Activated CD8-positive, alpha-beta memory T cell treated with anti-CD3 and anti-CD28 coated beads, Interleukin-2, amount 10 ng/mL, durations not matched to agents 7 days and 5 days (primary cell): ENCODE data around the gene PHLDB1. TPM values are rescaled to one million over a fixed set of nuclear protein-coding genes. Genes with fewer than 3 reads are reported as not detected.
A peak's percentile ranks its signal among the peaks of the same experiment; 100 is the strongest.

Experiments
- ATAC-seq: fragments of 150-1000 bp; cut with Tn5 transposase; one replicate; pipeline ENCODE4 v1.10.0; 2021; ENCODE audit warnings: moderate library complexity
- CTCF ChIA-PET: fragments of 350-600 bp; sonication (Branson Sonifier 250); formaldehyde crosslinking; loops from one replicate; lab custom pipeline; 2021; ENCODE audit warnings: antibody characterized with exemption; lab: Charles Lee
- DNase-seq: peaks from one replicate; pipeline ENCODE4 v3.0.0-alpha.2; 2020
- H3K27ac Mint-ChIP-seq: one replicate; pipeline ENCODE4 v1.8.0; 2021; ENCODE audit warnings: mild to moderate bottlenecking, mixed read lengths
- H3K27me3 Mint-ChIP-seq: one replicate; pipeline ENCODE4 v1.8.0; 2021; ENCODE audit warnings: mixed read lengths
- H3K36me3 Mint-ChIP-seq: one replicate; pipeline ENCODE4 v1.8.0; 2021; ENCODE audit warnings: mild to moderate bottlenecking, mixed read lengths
- H3K4me1 Mint-ChIP-seq: one replicate; pipeline ENCODE4 v1.8.0; 2021; ENCODE audit warnings: mixed read lengths
- H3K4me3 Mint-ChIP-seq: one replicate; pipeline ENCODE4 v1.8.0; 2021; ENCODE audit warnings: mild to moderate bottlenecking, moderate library complexity, mixed read lengths
- H3K9me3 Mint-ChIP-seq: one replicate; pipeline ENCODE4 v1.8.0; 2022; ENCODE audit warnings: low read depth, mixed read lengths
- total RNA-seq, 2 experiments: library from RNA; stranded (reverse); gene quantifications; one replicate each; pipeline ENCODE4 v1.2.3, GENCODE V29; 2021

Gene PHLDB1
- total RNA-seq, 2 experiments from 2014 or later = 0.91 to 1.3 TPM

GRCh38 chr11:118653684-118654390, 46.4 kb downstream of the PHLDB1 start:
- CTCF ChIA-PET = interaction anchor here (1.1 to 1.6 kb wide), 2 partner anchors 18 to 303 kb away, joined by 3 to 4 read pairs; partner anchors contain the start of gene UPK2
- no peaks in the 10 kb centered on the region for H3K27me3 Mint-ChIP-seq
- H3K9me3 Mint-ChIP-seq = no peaks in the 10 kb centered on the region
- no peak for DNase-seq
- H3K27ac Mint-ChIP-seq = no peak overlapping the region
- no peaks in the 10 kb centered on the region for H3K36me3 Mint-ChIP-seq
- ATAC-seq = no peak
- peaks cover 6% of the 10 kb centered on the region for H3K4me1 Mint-ChIP-seq
- no peak overlapping the region for H3K4me3 Mint-ChIP-seq

GRCh38 chr11:118655486-118656190, 48.2 kb downstream of the PHLDB1 start:
- Mint-ChIP-seq H3K4me1 (peaks cover 6% of the 10 kb centered on the region), H3K27ac (no peak overlapping the region), H3K9me3 (no peaks in the 10 kb centered on the region), H3K4me3 (no peak overlapping the region), H3K36me3 (no peaks in the 10 kb centered on the region), H3K27me3 (no peaks in the 10 kb centered on the region)
- ATAC-seq (no peak), DNase-seq (no peak)
- CTCF ChIA-PET = interaction anchor here (1.3 kb wide), 1 partner anchor 50 kb away, joined by 4 read pairs; no protein-coding TSS in a partner anchor

GRCh38 chr11:118656563-118657165, 49.2 kb downstream of the PHLDB1 start:
- CTCF ChIA-PET = interaction anchor here (0.7 to 1.3 kb wide), 3 partner anchors 12 to 51 kb away, joined by 3 to 4 read pairs (median 3); no protein-coding TSS in a partner anchor
- H3K27ac Mint-ChIP-seq = no peak overlapping the region
- no peaks in the 10 kb centered on the region for H3K9me3 Mint-ChIP-seq
- H3K4me1 Mint-ChIP-seq = peaks cover 6% of the 10 kb centered on the region
- no peak for DNase-seq
- no peak overlapping the region for H3K4me3 Mint-ChIP-seq
- no peak for ATAC-seq
- no peaks in the 10 kb centered on the region for H3K27me3 Mint-ChIP-seq
- no peaks in the 10 kb centered on the region for H3K36me3 Mint-ChIP-seq

GRCh38 chr11:118657238-118657637, 49.8 kb downstream of the PHLDB1 start:
- Mint-ChIP-seq H3K4me1 (peaks cover 6% of the 10 kb centered on the region), H3K36me3 (no peaks in the 10 kb centered on the region), H3K4me3 (no peak overlapping the region), H3K27ac (no peak overlapping the region), H3K9me3 (no peaks in the 10 kb centered on the region), H3K27me3 (no peaks in the 10 kb centered on the region)
- ATAC-seq = no peak
- DNase-seq = no peak
- CTCF ChIA-PET = interaction anchor here (0.7 to 1.3 kb wide), 3 partner anchors 11 to 52 kb away, joined by 3 to 4 read pairs (median 3); no protein-coding TSS in a partner anchor

GRCh38 chr11:118657709-118658428, 50.5 kb downstream of the PHLDB1 start:
- DNase-seq = no peak
- Mint-ChIP-seq H3K4me1 (peaks cover under 1% of the 10 kb centered on the region), H3K9me3 (no peaks in the 10 kb centered on the region), H3K4me3 (no peak overlapping the region), H3K27ac (no peak overlapping the region), H3K27me3 (no peaks in the 10 kb centered on the region), H3K36me3 (no peaks in the 10 kb centered on the region)
- CTCF ChIA-PET = interaction anchor here (0.6 to 2.7 kb wide), 11 partner anchors 14 to 299 kb away, joined by 3 to 10 read pairs (median 3); no protein-coding TSS in a partner anchor
- no peak for ATAC-seq

- Mint-ChIP-seq H3K4me3 (no peak overlapping the region), H3K36me3 (no peaks in the 10 kb centered on the region), H3K4me1 (no peaks in the 10 kb centered on the region), H3K27me3 (no peaks in the 10 kb centered on the region), H3K9me3 (no peaks in the 10 kb centered on the region), H3K27ac (no peak overlapping the region)
- ATAC-seq (no peak), DNase-seq (no peak)
- CTCF ChIA-PET = interaction anchor here (0.6 to 3.0 kb wide), 30 partner anchors 10 to 316 kb away, joined by 3 to 15 read pairs (median 4); partner anchors contain the start of genes PHLDB1 and TREH
Observed at GRCh38 chr11:118658429-118659313, 51.3 kb downstream of the PHLDB1 start.

- Mint-ChIP-seq H3K36me3 (no peaks in the 10 kb centered on the region), H3K4me1 (no peaks in the 10 kb centered on the region)
Observed at GRCh38 chr11:118659314-118659952, 52.0 kb downstream of the PHLDB1 start.

GRCh38 chr11:118659953-118660680, 52.7 kb downstream of the PHLDB1 start:
- CTCF ChIA-PET = interaction anchor here (0.9 to 3.0 kb wide), 18 partner anchors 11 to 342 kb away, joined by 3 to 15 read pairs (median 4); partner anchors contain the start of gene PHLDB1
- H3K9me3 Mint-ChIP-seq = no peaks in the 10 kb centered on the region
- no peak overlapping the region for H3K4me3 Mint-ChIP-seq
- DNase-seq = no peak
- H3K36me3 Mint-ChIP-seq = no peaks in the 10 kb centered on the region
- H3K27ac Mint-ChIP-seq = no peak overlapping the region
- no peaks in the 10 kb centered on the region for H3K27me3 Mint-ChIP-seq
- H3K4me1 Mint-ChIP-seq = no peaks in the 10 kb centered on the region
- no peak for ATAC-seq

More at GRCh38 chr11:118659314-118659952, 52.0 kb downstream of the PHLDB1 start:
- H3K4me3 Mint-ChIP-seq = no peak overlapping the region
- peak; percentile 94 for DNase-seq
- H3K27ac Mint-ChIP-seq = no peak overlapping the region
- no peaks in the 10 kb centered on the region for H3K9me3 Mint-ChIP-seq
- peak; percentile 97 for ATAC-seq
- CTCF ChIA-PET = interaction anchor here (0.6 to 3.0 kb wide), 25 partner anchors 10 to 343 kb away, joined by 3 to 15 read pairs (median 4); partner anchors contain the start of genes PHLDB1 and TREH
- no peaks in the 10 kb centered on the region for H3K27me3 Mint-ChIP-seq

- CTCF ChIA-PET = interaction anchor here (0.9 to 3.0 kb wide), 7 partner anchors 26 to 341 kb away, joined by 3 to 15 read pairs (median 3); no protein-coding TSS in a partner anchor
- H3K27me3 Mint-ChIP-seq = no peaks in the 10 kb centered on the region
- H3K9me3 Mint-ChIP-seq = no peaks in the 10 kb centered on the region
- no peak overlapping the region for H3K4me3 Mint-ChIP-seq
- no peaks in the 10 kb centered on the region for H3K4me1 Mint-ChIP-seq
- ATAC-seq (no peak), DNase-seq (no peak)
- H3K27ac Mint-ChIP-seq = no peak overlapping the region
- H3K36me3 Mint-ChIP-seq = no peaks in the 10 kb centered on the region
Observed at GRCh38 chr11:118660681-118661424, 53.4 kb downstream of the PHLDB1 start.

- CTCF ChIA-PET = interaction anchor here (0.9 to 3.0 kb wide), 4 partner anchors 27 to 67 kb away, joined by 3 to 15 read pairs (median 8); no protein-coding TSS in a partner anchor
- H3K4me3 Mint-ChIP-seq = no peak overlapping the region
Observed at GRCh38 chr11:118661425-118662301, 54.2 kb downstream of the PHLDB1 start.

More at GRCh38 chr11:118661425-118662301, 54.2 kb downstream of the PHLDB1 start:
- Mint-ChIP-seq H3K27ac (no peak overlapping the region), H3K9me3 (no peaks in the 10 kb centered on the region), H3K36me3 (no peaks in the 10 kb centered on the region), H3K4me1 (no peaks in the 10 kb centered on the region), H3K27me3 (no peaks in the 10 kb centered on the region)
- no peak for DNase-seq
- no peak for ATAC-seq
